Gastroesophageal sphincter (tissue), 3 donors: ENCODE measurements around the gene MED16.

Experiments used
- CTCF ChIP-seq, 4 experiments: fragments of 200-600 bp in 2 of 4; fragments of 450-650 bp in 2 of 4; sonication (generic) in 1 of 4; IDR thresholded peaks; one replicate each; pipeline ENCODE4 v1.5.1; 2017 to 2019; ENCODE audit warnings: antibody characterized with exemption in 4 of 4, mild to moderate bottlenecking in 2 of 4, moderate library complexity in 2 of 4
- POLR2AphosphoS5 ChIP-seq: sonication (generic); formaldehyde crosslinking; IDR thresholded peaks from one replicate; pipeline ENCODE4 v1.6.1; 2017; ENCODE audit warnings: antibody characterized with exemption

- no peak for TF ChIP-seq CTCF (IDR thresholded peaks at IDR 0.05)
- TF ChIP-seq POLR2AphosphoS5 = no peak
Measured at GRCh38 chr19:919199-920050, 26.4 kb upstream of the MED16 start.
